Epithelial cell of prostate (primary cell): ENCODE data around the gene ZNF567.
"Not testable (repeated sequence)": the region's sequence is repeated elsewhere in the genome, so short reads cannot be mapped to it uniquely, and the experiment has no call there.

Experiments used
- DNase-seq: peaks from one replicate; pipeline ENCODE4 v3.0.0-alpha.2; 2011; ENCODE audit warnings: low read depth, low spot score
- H3K27ac ChIP-seq: fragments of 450-650 bp; 2 replicates; pipeline ENCODE4 v1.5.1; 2017; ENCODE audit warnings: mild to moderate bottlenecking

Gene ZNF567

GRCh38 chr19:36749613-36750012, 62.2 kb downstream of the ZNF567 start:
- H3K27ac ChIP-seq, DNase-seq: not testable (repeated sequence)

GRCh38 chr19:36750066-36750691, 62.8 kb downstream of the ZNF567 start:
- DNase-seq, result no peak
- no peak overlapping the region for H3K27ac ChIP-seq
